MM.1S (cell line): Measurements from ENCODE around the gene FARSB.

ENCODE experiments used
- EZH2 ChIP-seq: fragments of 300-600 bp; sonication (generic); optimal IDR thresholded peaks from 2 replicates; pipeline ENCODE3; 2017; ENCODE audit warnings: low read depth, mild to moderate bottlenecking, antibody characterized with exemption, low read length, mixed read lengths
- EZH2phosphoT487 ChIP-seq: fragments of 300-600 bp; sonication (generic); IDR thresholded peaks from 2 replicates; pipeline ENCODE4 v1.6.1; 2018; ENCODE audit warnings: antibody characterized with exemption, low read length
- TF ChIP-seq, protein P1 (sequence below): fragments of 300-600 bp; sonication (generic); IDR thresholded peaks from 2 replicates; pipeline ENCODE4 v1.5.1; 2016; ENCODE audit warnings: antibody characterized with exemption, low read length, mixed read lengths

GRCh38 chr2:222641336-222641735, 14.6 kb downstream of the FARSB start:
- TF ChIP-seq, protein P1, sequence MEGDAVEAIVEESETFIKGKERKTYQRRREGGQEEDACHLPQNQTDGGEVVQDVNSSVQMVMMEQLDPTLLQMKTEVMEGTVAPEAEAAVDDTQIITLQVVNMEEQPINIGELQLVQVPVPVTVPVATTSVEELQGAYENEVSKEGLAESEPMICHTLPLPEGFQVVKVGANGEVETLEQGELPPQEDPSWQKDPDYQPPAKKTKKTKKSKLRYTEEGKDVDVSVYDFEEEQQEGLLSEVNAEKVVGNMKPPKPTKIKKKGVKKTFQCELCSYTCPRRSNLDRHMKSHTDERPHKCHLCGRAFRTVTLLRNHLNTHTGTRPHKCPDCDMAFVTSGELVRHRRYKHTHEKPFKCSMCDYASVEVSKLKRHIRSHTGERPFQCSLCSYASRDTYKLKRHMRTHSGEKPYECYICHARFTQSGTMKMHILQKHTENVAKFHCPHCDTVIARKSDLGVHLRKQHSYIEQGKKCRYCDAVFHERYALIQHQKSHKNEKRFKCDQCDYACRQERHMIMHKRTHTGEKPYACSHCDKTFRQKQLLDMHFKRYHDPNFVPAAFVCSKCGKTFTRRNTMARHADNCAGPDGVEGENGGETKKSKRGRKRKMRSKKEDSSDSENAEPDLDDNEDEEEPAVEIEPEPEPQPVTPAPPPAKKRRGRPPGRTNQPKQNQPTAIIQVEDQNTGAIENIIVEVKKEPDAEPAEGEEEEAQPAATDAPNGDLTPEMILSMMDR, result no peak
- TF ChIP-seq EZH2 (no peak), EZH2phosphoT487 (no peak)
